GM18505 (cell line): ENCODE results near the gene CXCL12.

Experiments
- ATAC-seq: cut with Tn5 transposase; IDR thresholded peaks from one replicate; pipeline ENCODE4 v1.9.1; 2021; ENCODE audit not compliant: unreplicated experiment
- POLR2A ChIP-seq: IDR thresholded peaks from 4 replicates; pipeline ENCODE4 v1.6.1; 2011; ENCODE audit warnings: borderline replicate concordance; ENCODE audit not compliant: insufficient read depth, insufficient read length; ENCODE audit errors: extremely low read depth

Gene CXCL12

GRCh38 chr10:44396671-44397191, 11.8 kb upstream of the CXCL12 start:
- no peak for ATAC-seq
- no peak for TF ChIP-seq POLR2A

GRCh38 chr10:44395902-44396670, 11.2 kb upstream of the CXCL12 start:
- no peak for TF ChIP-seq POLR2A
- ATAC-seq, result no peak

GRCh38 chr10:44395396-44395795, 10.5 kb upstream of the CXCL12 start:
- no peak for TF ChIP-seq POLR2A
- ATAC-seq, result no peak

- no peak for TF ChIP-seq POLR2A
- no peak for ATAC-seq
These were observed 9.9 kb upstream of the CXCL12 start for GRCh38 chr10:44394696-44395381.

- no peak for ATAC-seq
- TF ChIP-seq POLR2A, result no peak
These were observed 9.1 kb upstream of the CXCL12 start for GRCh38 chr10:44393834-44394547.

- TF ChIP-seq POLR2A, result no peak
- ATAC-seq, result no peak
These were observed 8.2 kb upstream of the CXCL12 start for GRCh38 chr10:44393051-44393630.

- TF ChIP-seq POLR2A, result no peak
- ATAC-seq, result no peak
These were observed 7.5 kb upstream of the CXCL12 start for GRCh38 chr10:44392420-44392819.

GRCh38 chr10:44391981-44392380, 7.1 kb upstream of the CXCL12 start:
- ATAC-seq, result no peak
- TF ChIP-seq POLR2A, result no peak

- TF ChIP-seq POLR2A, result no peak
- ATAC-seq, result no peak
These were observed 5.7 kb upstream of the CXCL12 start for GRCh38 chr10:44390585-44391072.

GRCh38 chr10:44389556-44389955, 4.7 kb upstream of the CXCL12 start:
- no peak for ATAC-seq

GRCh38 chr10:44389150-44389549, 4.3 kb upstream of the CXCL12 start:
- no peak for TF ChIP-seq POLR2A
- ATAC-seq, result no peak

More at GRCh38 chr10:44389556-44389955, 4.7 kb upstream of the CXCL12 start:
- no peak for TF ChIP-seq POLR2A

- ATAC-seq, result no peak
- TF ChIP-seq POLR2A, result no peak
These were observed 3.7 kb upstream of the CXCL12 start for GRCh38 chr10:44388641-44389040.

GRCh38 chr10:44387853-44388251, 3.0 kb upstream of the CXCL12 start:
- ATAC-seq, result no peak
- no peak for TF ChIP-seq POLR2A
